Cardiac fibroblast (primary cell): Measurements from ENCODE around the gene PALLD.
A peak's percentile ranks its signal among the peaks of the same experiment; 100 is the strongest.

Experiments
- DNase-seq, 2 donors: peaks; one replicate each; pipeline versions ENCODE4 v3.0.0 to v3.0.0-alpha.2; 2010; ENCODE audit warnings: low read depth in 2 of 2
- H3K4me3 ChIP-seq, 2 donors: replicated peaks in 1 of 2; 1 replicate in 1 of 2; 2 replicates in 1 of 2; pipeline ENCODE4 v1.5.1; 2011; ENCODE audit warnings: low read depth in 2 of 2, low read length in 2 of 2, mild to moderate bottlenecking in 2 of 2, moderate library complexity in 1 of 2
- CTCF ChIP-seq: IDR thresholded peaks from one replicate; pipeline ENCODE4 v1.5.1; 2011; ENCODE audit warnings: low read depth, mild to moderate bottlenecking, low read length, inconsistent platforms

The PALLD gene

GRCh38 chr4:168594121-168594520, 97.3 kb downstream of the PALLD start:
- no peak for DNase-seq
- H3K4me3 ChIP-seq, result no peak overlapping the region
- TF ChIP-seq CTCF, result no peak

- H3K4me3 ChIP-seq, result no peak overlapping the region
- TF ChIP-seq CTCF, result no peak
- peak; percentile 71 to 75 for DNase-seq
Measured at GRCh38 chr4:168598191-168598590, 101.3 kb downstream of the PALLD start.

GRCh38 chr4:168600796-168601583, 104.1 kb downstream of the PALLD start:
- H3K4me3 ChIP-seq, result no peak overlapping the region
- no peak for TF ChIP-seq CTCF
- DNase-seq, result no peak

GRCh38 chr4:168601899-168602298, 105.0 kb downstream of the PALLD start:
- no peak overlapping the region for H3K4me3 ChIP-seq
- no peak for DNase-seq
- TF ChIP-seq CTCF, result no peak

GRCh38 chr4:168604496-168605373, 107.9 kb downstream of the PALLD start:
- no peak overlapping the region for H3K4me3 ChIP-seq
- DNase-seq, result peak; percentile 92 to 93
- no peak for TF ChIP-seq CTCF

GRCh38 chr4:168605411-168605810, 108.6 kb downstream of the PALLD start:
- DNase-seq, result peak; percentile 60 to 77
- TF ChIP-seq CTCF, result no peak
- H3K4me3 ChIP-seq, result no peak overlapping the region
